Lung (tissue), 12 donors: ENCODE data around the gene SMIM11. TPM values are rescaled to one million over a fixed set of nuclear protein-coding genes. Genes with fewer than 3 reads are reported as not detected.

ENCODE experiments used
- ATAC-seq: fragments of 200-7000 bp; cut with Tn5 transposase; one replicate; pipeline ENCODE4 v1.9.1; 2020; ENCODE audit warnings: moderate number of reproducible peaks; ENCODE audit not compliant: insufficient read depth, low FRiP score
- DNase-seq, 3 donors: peaks; one replicate each; pipeline ENCODE4 v3.0.0-alpha.2; 2013 to 2017
- H3K27ac ChIP-seq, 2 donors: one replicate each; pipeline ENCODE4 v1.5.1; 2013; ENCODE audit warnings: mild to moderate bottlenecking in 2 of 2, moderate library complexity in 2 of 2, control low read depth in 1 of 2, inconsistent platforms in 1 of 2, low read depth in 1 of 2, low read length in 1 of 2
- H3K27me3 ChIP-seq, 3 donors: one replicate each; pipeline ENCODE4 v1.5.1; 2013; ENCODE audit warnings: low read length in 2 of 3; ENCODE audit not compliant: control insufficient read depth in 3 of 3, insufficient read depth in 3 of 3
- H3K36me3 ChIP-seq, 4 donors: one replicate each; pipeline ENCODE4 v1.5.1; 2013; ENCODE audit warnings: low read length in 4 of 4, mild to moderate bottlenecking in 1 of 4, moderate library complexity in 1 of 4; ENCODE audit not compliant: control insufficient read depth in 4 of 4, insufficient read depth in 4 of 4
- H3K4me1 ChIP-seq, 5 donors: one replicate each; pipeline ENCODE4 v1.5.1; 2013; ENCODE audit warnings: low read length in 5 of 5, mild to moderate bottlenecking in 2 of 5, moderate library complexity in 1 of 5; ENCODE audit not compliant: control insufficient read depth in 5 of 5, insufficient read depth in 5 of 5
- H3K4me3 ChIP-seq: one replicate; pipeline ENCODE4 v1.5.1; 2013; ENCODE audit warnings: mild to moderate bottlenecking, control low read depth, moderate library complexity
- H3K9ac ChIP-seq, 2 donors: one replicate each; pipeline ENCODE4 v1.5.1; 2013; ENCODE audit warnings: low read length in 2 of 2, control low read depth in 1 of 2; ENCODE audit not compliant: insufficient read depth in 1 of 2
- H3K9me3 ChIP-seq, 4 donors: one replicate each; pipeline ENCODE4 v1.5.1; 2013; ENCODE audit warnings: low read length in 3 of 4, mild to moderate bottlenecking in 1 of 4, moderate library complexity in 1 of 4; ENCODE audit not compliant: control insufficient read depth in 4 of 4, insufficient read depth in 3 of 4
- WGBS, 2 donors: extraction: QIAGEN DNeasy Blood & Tissue Kit; methylation state at CpG; one replicate each; pipeline ENCODE4 v1.1.7; 2013; 5-methylcytosine and 5-hydroxymethylcytosine counted together
- polyA plus RNA-seq, 2 donors: library from polyadenylated mRNA; stranded (reverse); fragments of 200-250 nt; gene quantifications; one replicate each; pipeline ENCODE4 v1.2.1, GENCODE V29; 2013
- total RNA-seq, 2 donors: library from RNA; depleted of rRNA in 1 of 2; stranded (reverse); fragments of >200 nt in 1 of 2; gene quantifications; one replicate each; pipeline ENCODE4 v1.2.1, GENCODE V29; 2014 to 2021
- TF ChIP-seq, protein P1 (sequence below): IDR thresholded peaks from 2 replicates; pipeline ENCODE4 v1.5.1; 2012; ENCODE audit warnings: mild to moderate bottlenecking; ENCODE audit errors: control extremely low read depth, extremely low read depth
- donor health status: control.
- donor health status: control.
- donor health status: Bipolar disorder and iron deficiency.
- donor health status: healthy.
- donor health status: DM: yes; HTN: yes; CAD: no.

Gene SMIM11
- total and polyA plus RNA-seq, 4 donors: 3.5 to 8.0 (median 6.6) TPM

DNA sequence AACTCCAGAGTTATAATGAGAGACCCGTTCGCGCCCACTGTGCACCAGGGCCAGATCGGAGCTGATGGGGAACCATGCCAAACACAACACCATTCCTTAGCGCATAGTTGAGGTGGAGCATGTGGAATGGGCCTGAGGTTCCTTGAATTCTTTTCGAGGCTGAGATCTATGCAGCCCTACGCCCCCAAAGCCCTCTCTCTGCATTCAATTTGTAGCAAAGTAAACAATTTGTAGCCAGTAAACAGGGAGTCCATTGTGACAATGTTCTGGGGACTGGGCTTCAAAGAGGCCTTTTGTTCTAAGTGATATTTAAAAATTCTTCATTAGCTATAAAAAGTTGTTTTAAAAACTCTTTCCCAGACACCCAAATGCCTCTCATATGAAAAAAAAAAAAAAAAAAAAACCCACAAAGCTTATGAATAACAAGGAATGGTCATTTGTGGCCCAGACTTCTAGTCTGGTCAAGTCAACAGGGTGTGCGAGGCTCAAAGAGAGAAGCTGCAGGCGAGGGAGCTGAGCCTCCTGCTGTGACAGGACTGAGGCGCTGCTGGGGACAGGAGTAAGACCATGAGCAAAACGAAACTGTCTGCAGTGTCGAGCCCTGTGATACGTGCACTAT lies 42.1 kb upstream of the SMIM11 start:
- H3K27me3 ChIP-seq: no peaks in the 10 kb centered on the region
- H3K9ac ChIP-seq: no peak overlapping the region
- H3K4me1 ChIP-seq: peaks cover 0 to 24% (median 6%) of the 10 kb centered on the region in 5 donors
- no peaks in the 10 kb centered on the region for H3K9me3 ChIP-seq
- DNase-seq (no peak), ATAC-seq (no peak)
- TF ChIP-seq, protein P1, sequence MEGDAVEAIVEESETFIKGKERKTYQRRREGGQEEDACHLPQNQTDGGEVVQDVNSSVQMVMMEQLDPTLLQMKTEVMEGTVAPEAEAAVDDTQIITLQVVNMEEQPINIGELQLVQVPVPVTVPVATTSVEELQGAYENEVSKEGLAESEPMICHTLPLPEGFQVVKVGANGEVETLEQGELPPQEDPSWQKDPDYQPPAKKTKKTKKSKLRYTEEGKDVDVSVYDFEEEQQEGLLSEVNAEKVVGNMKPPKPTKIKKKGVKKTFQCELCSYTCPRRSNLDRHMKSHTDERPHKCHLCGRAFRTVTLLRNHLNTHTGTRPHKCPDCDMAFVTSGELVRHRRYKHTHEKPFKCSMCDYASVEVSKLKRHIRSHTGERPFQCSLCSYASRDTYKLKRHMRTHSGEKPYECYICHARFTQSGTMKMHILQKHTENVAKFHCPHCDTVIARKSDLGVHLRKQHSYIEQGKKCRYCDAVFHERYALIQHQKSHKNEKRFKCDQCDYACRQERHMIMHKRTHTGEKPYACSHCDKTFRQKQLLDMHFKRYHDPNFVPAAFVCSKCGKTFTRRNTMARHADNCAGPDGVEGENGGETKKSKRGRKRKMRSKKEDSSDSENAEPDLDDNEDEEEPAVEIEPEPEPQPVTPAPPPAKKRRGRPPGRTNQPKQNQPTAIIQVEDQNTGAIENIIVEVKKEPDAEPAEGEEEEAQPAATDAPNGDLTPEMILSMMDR: no peak
- no peaks in the 10 kb centered on the region for H3K36me3 ChIP-seq
- no peak overlapping the region for H3K27ac ChIP-seq
- WGBS, 2 donors: 91 to 96% methylated on average over 13 of the region's 13 CpGs
- no peak overlapping the region for H3K4me3 ChIP-seq

GRCh38 chr21:34335316-34335715 lies 40.0 kb upstream of the SMIM11 start:
- H3K9me3 ChIP-seq: no peaks in the 10 kb centered on the region
- H3K27me3 ChIP-seq: no peaks in the 10 kb centered on the region
- peaks cover 0 to 24% (median 6%) of the 10 kb centered on the region in 5 donors for H3K4me1 ChIP-seq
- no peak overlapping the region for H3K9ac ChIP-seq
- no peaks in the 10 kb centered on the region for H3K36me3 ChIP-seq
- 88 to 90% methylated on average over 6 of the region's 6 CpGs for WGBS, 2 donors
- TF ChIP-seq, protein P1: no peak
- DNase-seq (no peak), ATAC-seq (no peak)
- no peak overlapping the region for H3K4me3 ChIP-seq
- H3K27ac ChIP-seq: no peak overlapping the region

GRCh38 chr21:34336245-34336644 lies 39.1 kb upstream of the SMIM11 start:
- TF ChIP-seq, protein P1: no peak
- Histone ChIP-seq H3K4me1 (peaks cover 0 to 23% (median 2%) of the 10 kb centered on the region in 5 donors), H3K9ac (no peak overlapping the region), H3K27ac (no peak overlapping the region), H3K27me3 (no peaks in the 10 kb centered on the region), H3K9me3 (no peaks in the 10 kb centered on the region), H3K4me3 (no peak overlapping the region), H3K36me3 (no peaks in the 10 kb centered on the region)
- DNase-seq: no peak
- no peak for ATAC-seq
- WGBS, 2 donors: 75 to 89% methylated on average over 5 of the region's 5 CpGs
